Duodenal mucosa (tissue), 2 donors: ENCODE results near the gene SNRK.
"Not testable (repeated sequence)": the region's sequence is repeated elsewhere in the genome, so short reads cannot be mapped to it uniquely, and the experiment has no call there.

Source experiments
- H3K27ac ChIP-seq: one replicate; pipeline ENCODE4 v1.7.0; 2013; ENCODE audit warnings: low read depth, low read length
- H3K27me3 ChIP-seq, 2 donors: one replicate each; pipeline ENCODE4 v1.7.0; 2013; ENCODE audit warnings: low read length in 2 of 2, control low read depth in 1 of 2; ENCODE audit not compliant: insufficient read depth in 2 of 2, control insufficient read depth in 1 of 2
- H3K36me3 ChIP-seq, 2 donors: one replicate each; pipeline ENCODE4 v1.7.0; 2013; ENCODE audit warnings: low read length in 2 of 2, control low read depth in 1 of 2; ENCODE audit not compliant: insufficient read depth in 2 of 2, control insufficient read depth in 1 of 2
- H3K4me1 ChIP-seq, 2 donors: one replicate each; pipeline ENCODE4 v1.7.0; 2013; ENCODE audit warnings: low read length in 2 of 2, control low read depth in 1 of 2; ENCODE audit not compliant: insufficient read depth in 2 of 2, control insufficient read depth in 1 of 2
- H3K4me3 ChIP-seq, 2 donors: one replicate each; pipeline ENCODE4 v1.7.0; 2013; ENCODE audit warnings: low read length in 2 of 2, low read depth in 1 of 2
- H3K9ac ChIP-seq, 2 donors: one replicate each; pipeline ENCODE4 v1.7.0; 2013; ENCODE audit warnings: low read length in 2 of 2, low read depth in 1 of 2
- H3K9me3 ChIP-seq, 2 donors: one replicate each; pipeline ENCODE4 v1.7.0; 2013; ENCODE audit warnings: low read length in 2 of 2, control low read depth in 1 of 2; ENCODE audit not compliant: control insufficient read depth in 1 of 2

The SNRK gene

GRCh38 chr3:43348852-43349574 is 62.7 kb downstream of the SNRK start:
- peaks cover 0 to 14% of the 10 kb centered on the region in 2 donors for H3K9me3 ChIP-seq
- H3K27ac ChIP-seq = no peak overlapping the region
- H3K36me3 ChIP-seq = peaks cover 48 to 67% of the 10 kb centered on the region in 2 donors
- no peaks in the 10 kb centered on the region for H3K4me1 ChIP-seq
- no peak overlapping the region for H3K4me3 ChIP-seq
- H3K9ac ChIP-seq = no peak overlapping the region
- no peaks in the 10 kb centered on the region for H3K27me3 ChIP-seq

- peaks cover 0 to 21% of the 10 kb centered on the region in 2 donors for H3K9me3 ChIP-seq
- no peak overlapping the region for H3K9ac ChIP-seq
- no peaks in the 10 kb centered on the region for H3K27me3 ChIP-seq
- H3K4me3 ChIP-seq = no peak overlapping the region
- H3K4me1 ChIP-seq = no peaks in the 10 kb centered on the region
- H3K36me3 ChIP-seq = peaks cover 48 to 59% of the 10 kb centered on the region in 2 donors
- no peak overlapping the region for H3K27ac ChIP-seq
Observed at GRCh38 chr3:43349716-43350115, 63.4 kb downstream of the SNRK start.

- Histone ChIP-seq H3K9ac (no peak overlapping the region), H3K27ac (no peak overlapping the region), H3K36me3 (peaks cover 24 to 28% of the 10 kb centered on the region in 2 donors), H3K4me1 (no peaks in the 10 kb centered on the region), H3K9me3 (peaks cover 2 to 34% of the 10 kb centered on the region in 2 donors), H3K4me3 (no peak overlapping the region), H3K27me3 (no peaks in the 10 kb centered on the region)
Observed at GRCh38 chr3:43353393-43353792, 67.1 kb downstream of the SNRK start.

GRCh38 chr3:43353923-43354670 is 67.8 kb downstream of the SNRK start:
- Histone ChIP-seq H3K36me3 (peaks cover 21 to 23% of the 10 kb centered on the region in 2 donors), H3K27ac (no peak overlapping the region), H3K4me3 (no peak overlapping the region), H3K9ac (no peak overlapping the region), H3K9me3 (peaks cover 2 to 34% of the 10 kb centered on the region in 2 donors), H3K4me1 (no peaks in the 10 kb centered on the region), H3K27me3 (no peaks in the 10 kb centered on the region)

GRCh38 chr3:43356033-43356432 is 69.7 kb downstream of the SNRK start:
- Histone ChIP-seq H3K36me3 (peaks cover 2 to 14% of the 10 kb centered on the region in 2 donors), H3K9me3 (peaks cover 2 to 34% of the 10 kb centered on the region in 2 donors)
- not testable (repeated sequence) for H3K27me3 ChIP-seq, H3K4me3 ChIP-seq, H3K9ac ChIP-seq, H3K27ac ChIP-seq, H3K4me1 ChIP-seq

- Histone ChIP-seq H3K27me3 (no peaks in the 10 kb centered on the region), H3K9me3 (peaks cover 0 to 6% of the 10 kb centered on the region in 2 donors), H3K27ac (no peak overlapping the region), H3K4me1 (peaks cover 0 to 4% of the 10 kb centered on the region in 2 donors), H3K36me3 (peaks cover 0 to 15% of the 10 kb centered on the region in 2 donors), H3K9ac (no peak overlapping the region), H3K4me3 (no peak overlapping the region)
Observed at GRCh38 chr3:43361077-43361476, 74.7 kb downstream of the SNRK start.

GRCh38 chr3:43362183-43362582 is 75.8 kb downstream of the SNRK start:
- no peaks in the 10 kb centered on the region for H3K27me3 ChIP-seq
- H3K4me1 ChIP-seq = peaks cover 0 to 12% of the 10 kb centered on the region in 2 donors
- H3K27ac ChIP-seq = no peak overlapping the region
- peaks cover 0 to 4% of the 10 kb centered on the region in 2 donors for H3K9me3 ChIP-seq
- no peak overlapping the region for H3K4me3 ChIP-seq
- H3K9ac ChIP-seq = no peak overlapping the region
- H3K36me3 ChIP-seq = peaks cover 0 to 18% of the 10 kb centered on the region in 2 donors

- Histone ChIP-seq H3K27ac (no peak overlapping the region), H3K27me3 (no peaks in the 10 kb centered on the region), H3K36me3 (peaks cover 0 to 18% of the 10 kb centered on the region in 2 donors), H3K9me3 (peaks cover 0 to 4% of the 10 kb centered on the region in 2 donors), H3K4me1 (peaks cover 0 to 12% of the 10 kb centered on the region in 2 donors), H3K9ac (no peak overlapping the region), H3K4me3 (no peak overlapping the region)
Observed at GRCh38 chr3:43362961-43363360, 76.6 kb downstream of the SNRK start.

- Histone ChIP-seq H3K36me3 (peaks cover 0 to 18% of the 10 kb centered on the region in 2 donors), H3K27ac (no peak overlapping the region), H3K9me3 (no peaks in the 10 kb centered on the region), H3K4me3 (no peak overlapping the region), H3K4me1 (peaks cover 0 to 12% of the 10 kb centered on the region in 2 donors), H3K9ac (no peak overlapping the region), H3K27me3 (no peaks in the 10 kb centered on the region)
Observed at GRCh38 chr3:43363621-43364266, 77.4 kb downstream of the SNRK start.

GRCh38 chr3:43364494-43364893 is 78.2 kb downstream of the SNRK start:
- H3K27ac ChIP-seq = no peak overlapping the region

More at GRCh38 chr3:43364494-43364893, 78.2 kb downstream of the SNRK start:
- Histone ChIP-seq H3K9me3 (no peaks in the 10 kb centered on the region), H3K36me3 (peaks cover 0 to 18% of the 10 kb centered on the region in 2 donors), H3K27me3 (no peaks in the 10 kb centered on the region), H3K4me3 (no peak overlapping the region), H3K9ac (no peak overlapping the region), H3K4me1 (peaks cover 0 to 12% of the 10 kb centered on the region in 2 donors)
